Posterior vena cava (tissue), 2 donors: ENCODE data around the gene ZNF330. TPM values are rescaled to one million over a fixed set of nuclear protein-coding genes. Genes with fewer than 3 reads are reported as not detected.

Source experiments
- total RNA-seq, 2 donors: library from RNA; stranded (reverse); fragmentation: NEBNext Ultra II Directional; extraction: Animal tissue kit (Norgen Biotek cat#: 25700); gene quantifications; one replicate each; pipeline ENCODE4 v1.2.1, GENCODE V29; 2021
- donor health status: DM: yes; HTN: yes; CAD: no.
- donor health status: DM: yes; HTN: yes; CAD: no.

ZNF330 gene
- total RNA-seq, 2 donors from 2014 or later = 27.9 to 38.9 TPM

Other genes starting within 250 kb of the ZNF330 start
- gene RNF150, start 87.4 kb upstream of the ZNF330 start, total RNA-seq = 10 to 100 TPM; 23.6 to 26.6 TPM